DMS79 (cell line): ENCODE data around the gene CLDN18.
A peak's percentile ranks its signal among the peaks of the same experiment; 100 is the strongest.

ENCODE experiments used
- DNase-seq: peaks from one replicate; lab custom pipeline; 2025; lab: John Stamatoyannopoulos, UW

CLDN18 gene

DNA sequence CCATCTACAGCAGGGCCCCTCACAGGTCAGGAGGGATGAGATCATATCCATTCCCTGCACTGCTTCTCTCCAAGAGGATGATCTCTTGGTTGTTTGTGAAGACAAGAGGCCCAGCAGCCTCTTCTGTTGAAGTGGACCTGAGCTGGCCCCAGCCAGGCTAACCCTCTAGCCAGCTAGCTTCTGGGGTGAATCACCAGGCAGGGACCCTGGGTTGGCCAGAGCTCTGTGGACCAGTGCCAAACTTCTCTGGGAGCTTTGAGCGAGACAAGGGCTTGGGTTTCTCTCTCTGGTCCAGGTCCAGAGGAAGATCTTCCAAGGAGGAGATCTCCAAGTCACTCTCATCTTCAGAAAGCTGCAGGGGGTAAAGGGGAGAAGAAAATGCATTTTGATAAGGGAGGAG, 52.7 kb downstream of the CLDN18 start:
- no peak for DNase-seq

DNA sequence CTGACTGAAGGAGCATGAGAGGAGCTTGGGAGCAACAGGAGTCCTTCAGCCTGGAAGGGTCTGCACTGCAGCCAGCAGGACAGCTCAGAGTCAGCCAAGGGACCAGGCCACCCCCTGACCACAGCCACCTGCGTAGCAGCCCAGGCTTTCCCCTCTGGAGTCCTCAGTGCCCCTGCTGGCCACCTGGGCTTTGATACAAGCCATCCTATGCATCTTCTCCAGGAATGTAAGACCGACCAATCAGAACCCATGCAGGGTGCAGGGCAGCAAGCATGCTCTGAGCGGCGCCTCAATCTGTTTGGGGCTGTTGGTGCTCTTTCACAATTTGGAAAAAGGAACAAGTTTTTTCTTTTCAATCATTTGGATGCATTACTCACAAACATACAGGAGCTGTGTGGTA, 53.5 kb downstream of the CLDN18 start:
- no peak for DNase-seq

- DNase-seq, result no peak
Measured at GRCh38 chr3:138065949-138066348, 56.0 kb downstream of the CLDN18 start.

DNA sequence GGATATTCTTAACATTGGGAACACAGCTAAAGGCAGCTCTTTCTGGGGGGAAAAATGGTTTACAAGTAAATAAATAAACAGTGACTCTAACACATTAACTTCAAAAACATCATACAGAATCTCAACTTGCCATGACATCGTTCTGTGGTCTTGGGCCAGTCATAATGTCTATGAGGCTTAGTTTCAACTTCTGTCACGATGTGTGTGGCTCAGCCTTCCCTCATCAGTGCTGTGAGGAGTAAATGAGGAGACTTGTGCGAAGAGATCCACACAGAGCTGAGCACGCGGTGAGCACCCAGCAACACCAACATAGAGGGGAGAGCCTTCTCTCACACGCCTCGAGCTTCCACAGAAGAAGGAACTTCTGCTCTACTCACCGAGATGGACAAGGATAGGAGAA, 56.4 kb downstream of the CLDN18 start:
- no peak for DNase-seq

- DNase-seq, result no peak
Measured at GRCh38 chr3:138066972-138067371, 57.0 kb downstream of the CLDN18 start.

DNA sequence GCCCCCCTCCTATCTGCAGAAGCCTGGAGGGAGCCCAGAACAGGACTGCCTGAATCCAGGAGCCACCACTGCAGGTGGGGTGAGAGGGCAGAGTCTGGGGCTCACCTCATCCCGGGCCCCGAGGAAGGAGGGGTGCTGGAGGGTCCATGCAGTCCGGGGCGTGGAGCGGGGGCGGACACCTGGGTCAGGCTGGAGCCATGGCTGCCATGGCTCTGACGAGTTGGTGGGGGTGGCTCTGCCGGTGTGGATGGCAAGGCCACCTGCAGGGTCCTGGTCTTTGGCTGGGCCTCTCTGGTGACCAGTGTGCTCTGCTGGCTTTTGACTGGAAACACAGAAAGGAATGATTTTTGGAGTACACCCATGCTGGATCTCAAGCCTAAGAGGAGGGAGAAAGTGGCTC, 58.1 kb downstream of the CLDN18 start:
- no peak for DNase-seq

DNA sequence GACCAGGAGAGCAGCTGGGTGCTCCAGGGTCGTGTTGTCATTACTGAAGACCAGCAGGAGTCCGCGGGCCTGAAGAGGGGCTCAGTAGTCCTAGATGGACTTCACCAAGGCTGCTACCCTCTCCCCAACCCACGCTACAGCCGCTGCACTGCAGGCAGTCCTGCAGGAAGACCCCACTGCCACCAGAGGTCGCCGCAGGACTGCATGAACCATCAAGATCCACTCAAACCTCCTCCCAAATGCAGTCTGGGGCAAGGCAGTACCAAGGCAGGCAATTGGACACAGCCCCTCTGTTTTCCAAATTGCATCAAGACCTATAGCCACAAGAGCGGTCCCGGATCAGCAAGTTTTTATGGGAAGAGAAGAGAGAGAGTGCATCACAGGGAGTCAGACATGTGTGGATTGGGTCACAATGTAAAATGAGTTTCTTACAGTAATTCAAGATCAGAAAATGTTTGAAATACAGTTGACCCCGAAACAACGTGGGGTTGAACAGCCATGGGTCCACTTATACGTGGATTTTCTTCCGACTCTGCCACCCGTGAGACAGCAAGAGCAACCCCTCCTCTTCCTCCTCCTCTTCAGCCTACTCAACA, 58.7 kb downstream of the CLDN18 start:
- DNase-seq, result peak; percentile 44

DNA sequence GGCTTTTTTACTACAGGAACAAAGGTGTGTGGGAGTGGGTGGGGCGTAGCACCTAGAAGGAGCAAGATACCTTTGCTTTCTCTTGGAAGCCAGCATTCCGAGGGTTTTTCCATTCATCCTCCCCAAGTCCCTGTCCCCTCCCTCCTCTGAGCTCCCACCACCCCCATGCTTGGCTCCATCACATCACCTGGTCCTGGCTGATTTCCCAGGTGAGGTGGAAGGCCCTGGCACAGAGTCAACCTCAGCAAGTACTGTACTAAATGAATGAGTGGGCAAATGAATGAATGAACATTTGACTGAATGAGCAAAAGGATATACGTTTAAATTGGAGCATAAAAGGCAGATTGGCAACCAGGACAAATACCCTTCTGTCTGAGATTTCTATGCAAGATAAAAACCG, 60.0 kb downstream of the CLDN18 start:
- DNase-seq, result peak; percentile 34

DNA sequence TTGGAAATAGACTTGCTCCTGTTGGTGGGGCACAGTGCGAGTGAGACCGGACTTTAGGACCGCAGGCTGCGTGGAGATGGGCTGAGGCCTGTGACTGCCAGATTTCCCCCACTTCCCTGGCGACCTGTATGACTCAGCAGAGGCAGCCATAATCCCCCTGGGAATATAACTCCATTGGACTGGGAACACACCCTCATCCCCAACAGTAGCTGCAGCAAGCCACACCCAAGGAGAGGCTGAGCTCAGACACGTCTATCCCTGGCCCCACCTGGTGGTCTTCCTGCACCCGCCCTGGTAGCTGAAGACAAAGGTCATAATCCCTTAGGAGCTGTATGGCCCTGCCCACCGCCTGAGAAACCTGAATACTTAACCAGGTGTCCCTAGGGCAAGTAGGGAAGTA, 62.8 kb downstream of the CLDN18 start:
- no peak for DNase-seq

DNA sequence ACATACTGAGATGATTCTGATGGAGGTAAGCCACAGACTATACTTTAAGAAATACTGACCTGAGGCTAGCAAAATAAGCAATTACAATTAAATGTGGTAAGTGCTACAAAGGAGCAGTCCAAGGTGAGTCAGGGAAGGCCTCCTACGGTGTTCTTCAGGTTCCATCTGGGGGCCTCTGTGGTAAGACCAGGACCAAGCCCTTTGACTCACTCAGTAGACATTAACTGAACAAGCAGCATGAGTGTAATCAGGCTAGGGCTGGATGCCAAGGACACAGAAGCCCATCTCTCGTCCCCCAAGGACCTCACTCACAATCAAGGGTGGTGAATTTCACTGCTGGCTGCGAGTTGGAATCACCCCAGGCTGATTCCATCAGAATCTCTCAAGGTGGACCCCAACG, 68.1 kb downstream of the CLDN18 start:
- DNase-seq, result no peak

- DNase-seq, result no peak
Measured at GRCh38 chr3:138078901-138079344, 69.0 kb downstream of the CLDN18 start.

GRCh38 chr3:138079901-138080300, 69.9 kb downstream of the CLDN18 start:
- no peak for DNase-seq

GRCh38 chr3:138081371-138082084, 71.6 kb downstream of the CLDN18 start:
- no peak for DNase-seq

GRCh38 chr3:138082085-138082991, 72.4 kb downstream of the CLDN18 start:
- no peak for DNase-seq

DNA sequence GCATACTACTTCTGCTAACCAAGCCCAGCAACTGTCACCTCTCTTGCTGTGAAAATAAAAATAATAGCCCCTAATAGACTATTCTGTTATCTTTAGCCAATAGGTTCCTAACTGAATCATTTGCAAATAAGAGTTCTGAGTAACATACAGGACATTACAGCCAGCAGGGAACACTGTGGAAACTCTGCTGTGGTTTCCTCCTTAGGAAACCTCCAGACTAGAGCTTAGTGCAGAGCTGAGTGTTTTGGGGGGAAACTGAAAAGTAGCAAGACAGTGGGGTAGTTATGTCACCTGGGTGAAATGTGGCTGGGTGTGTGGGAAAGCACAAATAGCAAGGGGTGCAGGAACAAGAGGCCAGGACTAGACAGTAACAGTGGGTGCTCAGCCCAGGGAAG, 73.0 kb downstream of the CLDN18 start:
- DNase-seq, result no peak
